Activated T-helper 1 cell treated with anti-CD3 and anti-CD28 coated beads, Interleukin-12 subunit alpha, Interleukin-12 subunit beta, Interleukin-2, Interleukin-4 antibody, amounts not matched to agents 30 ng/mL and 10 ng/mL and 1 ng/mL, durations not matched to agents 14 hours and 24 hours and 36 hours (primary cell): ENCODE results near the gene SNCAIP. TPM values are rescaled to one million over a fixed set of nuclear protein-coding genes. Genes with fewer than 3 reads are reported as not detected.
"Not testable (repeated sequence)": the region's sequence is repeated elsewhere in the genome, so short reads cannot be mapped to it uniquely, and the experiment has no call there.

Source experiments
- DNase-seq: peaks from one replicate; pipeline ENCODE4 v3.0.0; 2021; ENCODE audit warnings: low spot score
- H3K27ac Mint-ChIP-seq: one replicate; pipeline ENCODE4 v1.8.0; 2021; ENCODE audit warnings: mild to moderate bottlenecking, mixed read lengths
- H3K27me3 Mint-ChIP-seq: one replicate; pipeline ENCODE4 v1.8.0; 2022; ENCODE audit warnings: mild to moderate bottlenecking, moderate library complexity, mixed read lengths; ENCODE audit not compliant: insufficient read depth
- H3K36me3 Mint-ChIP-seq: one replicate; pipeline ENCODE4 v1.8.0; 2021; ENCODE audit warnings: low read depth, mixed read lengths
- H3K4me1 Mint-ChIP-seq: one replicate; pipeline ENCODE4 v1.8.0; 2021; ENCODE audit warnings: low read depth, mixed read lengths
- H3K4me3 Mint-ChIP-seq: one replicate; pipeline ENCODE4 v1.8.0; 2021; ENCODE audit warnings: mild to moderate bottlenecking, moderate library complexity, mixed read lengths
- H3K9me3 Mint-ChIP-seq: one replicate; pipeline ENCODE4 v1.8.0; 2021; ENCODE audit warnings: mixed read lengths
- intact Hi-C: fragments of 100-400 bp; cut with micrococcal nuclease; formaldehyde crosslinking; loops from one replicate; pipeline ENCODE4 v1.15.1; 2024
- total RNA-seq: library from RNA; stranded (reverse); gene quantifications from 2 replicates; pipeline ENCODE4 v1.2.3, GENCODE V29; 2022

SNCAIP gene
- total RNA-seq, 1 donor from 2014 or later: not detected

- intact Hi-C loops: no loop called here
- H3K27me3 Mint-ChIP-seq: no peaks in the 10 kb centered on the region
- no peak overlapping the region for H3K27ac Mint-ChIP-seq
- no peak for DNase-seq
- H3K36me3 Mint-ChIP-seq: no peaks in the 10 kb centered on the region
- H3K4me1 Mint-ChIP-seq: no peaks in the 10 kb centered on the region
- H3K9me3 Mint-ChIP-seq: no peaks in the 10 kb centered on the region
- H3K4me3 Mint-ChIP-seq: no peak overlapping the region
Observed at GRCh38 chr5:122371511-122372151, 59.6 kb downstream of the SNCAIP start.

- intact Hi-C loops: no loop called here
- Mint-ChIP-seq H3K27me3 (no peaks in the 10 kb centered on the region), H3K9me3 (peaks cover 3% of the 10 kb centered on the region)
Observed at GRCh38 chr5:122374110-122374509, 62.1 kb downstream of the SNCAIP start.

GRCh38 chr5:122375801-122376200, 63.8 kb downstream of the SNCAIP start:
- intact Hi-C loops: no loop called here

More at GRCh38 chr5:122374110-122374509, 62.1 kb downstream of the SNCAIP start:
- Mint-ChIP-seq H3K27ac (no peak overlapping the region), H3K4me1 (no peaks in the 10 kb centered on the region), H3K4me3 (no peak overlapping the region), H3K36me3 (no peaks in the 10 kb centered on the region)
- no peak for DNase-seq

GRCh38 chr5:122376250-122376649, 64.2 kb downstream of the SNCAIP start:
- Mint-ChIP-seq H3K36me3 (no peaks in the 10 kb centered on the region), H3K27ac (no peak overlapping the region), H3K9me3 (peaks cover 3% of the 10 kb centered on the region), H3K27me3 (no peaks in the 10 kb centered on the region), H3K4me1 (no peaks in the 10 kb centered on the region), H3K4me3 (no peak overlapping the region)
- intact Hi-C loops: no loop called here
- DNase-seq: no peak

More at GRCh38 chr5:122375801-122376200, 63.8 kb downstream of the SNCAIP start:
- Mint-ChIP-seq H3K36me3 (no peaks in the 10 kb centered on the region), H3K4me3 (no peak overlapping the region), H3K27me3 (no peaks in the 10 kb centered on the region), H3K9me3 (peaks cover 3% of the 10 kb centered on the region), H3K4me1 (no peaks in the 10 kb centered on the region), H3K27ac (no peak overlapping the region)
- DNase-seq: no peak

GRCh38 chr5:122377026-122377425, 65.0 kb downstream of the SNCAIP start:
- DNase-seq: no peak
- no peaks in the 10 kb centered on the region for H3K36me3 Mint-ChIP-seq
- intact Hi-C loops: no loop called here
- H3K9me3 Mint-ChIP-seq: peaks cover 3% of the 10 kb centered on the region
- H3K27me3 Mint-ChIP-seq: no peaks in the 10 kb centered on the region
- H3K4me3 Mint-ChIP-seq: no peak overlapping the region
- H3K27ac Mint-ChIP-seq: no peak overlapping the region
- no peaks in the 10 kb centered on the region for H3K4me1 Mint-ChIP-seq

- H3K9me3 Mint-ChIP-seq, H3K36me3 Mint-ChIP-seq, H3K27me3 Mint-ChIP-seq, DNase-seq, H3K27ac Mint-ChIP-seq, H3K4me3 Mint-ChIP-seq, H3K4me1 Mint-ChIP-seq, intact Hi-C loops: not testable (repeated sequence)
Observed at GRCh38 chr5:122382938-122383337, 70.9 kb downstream of the SNCAIP start.

GRCh38 chr5:122384739-122385235, 72.8 kb downstream of the SNCAIP start:
- H3K27ac Mint-ChIP-seq: no peak overlapping the region
- no peaks in the 10 kb centered on the region for H3K4me1 Mint-ChIP-seq
- intact Hi-C loops: no loop called here
- DNase-seq: no peak
- H3K4me3 Mint-ChIP-seq: no peak overlapping the region
- H3K27me3 Mint-ChIP-seq: no peaks in the 10 kb centered on the region
- H3K9me3 Mint-ChIP-seq: no peaks in the 10 kb centered on the region
- no peaks in the 10 kb centered on the region for H3K36me3 Mint-ChIP-seq

GRCh38 chr5:122385286-122385685, 73.2 kb downstream of the SNCAIP start:
- no peak overlapping the region for H3K4me3 Mint-ChIP-seq
- intact Hi-C loops: no loop called here

GRCh38 chr5:122385808-122386207, 73.8 kb downstream of the SNCAIP start:
- H3K27ac Mint-ChIP-seq: no peak overlapping the region
- H3K4me3 Mint-ChIP-seq: no peak overlapping the region
- no peaks in the 10 kb centered on the region for H3K4me1 Mint-ChIP-seq
- no peaks in the 10 kb centered on the region for H3K36me3 Mint-ChIP-seq
- no peaks in the 10 kb centered on the region for H3K9me3 Mint-ChIP-seq
- H3K27me3 Mint-ChIP-seq: no peaks in the 10 kb centered on the region
- no peak for DNase-seq
- intact Hi-C loops: no loop called here

More at GRCh38 chr5:122385286-122385685, 73.2 kb downstream of the SNCAIP start:
- DNase-seq: no peak
- no peaks in the 10 kb centered on the region for H3K36me3 Mint-ChIP-seq
- no peaks in the 10 kb centered on the region for H3K4me1 Mint-ChIP-seq
- H3K27ac Mint-ChIP-seq: no peak overlapping the region
- no peaks in the 10 kb centered on the region for H3K27me3 Mint-ChIP-seq
- H3K9me3 Mint-ChIP-seq: no peaks in the 10 kb centered on the region

- no peak overlapping the region for H3K27ac Mint-ChIP-seq
- no peak overlapping the region for H3K4me3 Mint-ChIP-seq
- no peaks in the 10 kb centered on the region for H3K9me3 Mint-ChIP-seq
- H3K36me3 Mint-ChIP-seq: no peaks in the 10 kb centered on the region
- no peak for DNase-seq
- intact Hi-C loops: no loop called here
- H3K4me1 Mint-ChIP-seq: no peaks in the 10 kb centered on the region
- no peaks in the 10 kb centered on the region for H3K27me3 Mint-ChIP-seq
Observed at GRCh38 chr5:122390154-122390553, 78.1 kb downstream of the SNCAIP start.

GRCh38 chr5:122390694-122391093, 78.7 kb downstream of the SNCAIP start:
- Mint-ChIP-seq H3K27ac (no peak overlapping the region), H3K9me3 (no peaks in the 10 kb centered on the region), H3K27me3 (no peaks in the 10 kb centered on the region), H3K36me3 (no peaks in the 10 kb centered on the region), H3K4me1 (no peaks in the 10 kb centered on the region), H3K4me3 (no peak overlapping the region)
- intact Hi-C loops: no loop called here
- DNase-seq: no peak

- Mint-ChIP-seq H3K36me3 (no peaks in the 10 kb centered on the region), H3K27ac (no peak overlapping the region), H3K4me1 (no peaks in the 10 kb centered on the region), H3K27me3 (peaks cover 2% of the 10 kb centered on the region), H3K9me3 (no peaks in the 10 kb centered on the region), H3K4me3 (no peak overlapping the region)
- intact Hi-C loops: no loop called here
- DNase-seq: no peak
Observed at GRCh38 chr5:122391621-122392020, 79.6 kb downstream of the SNCAIP start.

GRCh38 chr5:122392224-122392623, 80.2 kb downstream of the SNCAIP start:
- Mint-ChIP-seq H3K9me3 (no peaks in the 10 kb centered on the region), H3K36me3 (no peaks in the 10 kb centered on the region), H3K4me3 (no peak overlapping the region), H3K4me1 (no peaks in the 10 kb centered on the region), H3K27me3 (peaks cover 2% of the 10 kb centered on the region), H3K27ac (no peak overlapping the region)
- no peak for DNase-seq
- intact Hi-C loops: no loop called here

GRCh38 chr5:122392824-122393223, 80.8 kb downstream of the SNCAIP start:
- Mint-ChIP-seq H3K9me3 (no peaks in the 10 kb centered on the region), H3K4me1 (no peaks in the 10 kb centered on the region)

More at GRCh38 chr5:122392824-122393223, 80.8 kb downstream of the SNCAIP start:
- H3K36me3 Mint-ChIP-seq: no peaks in the 10 kb centered on the region
- intact Hi-C loops: no loop called here
- peaks cover 2% of the 10 kb centered on the region for H3K27me3 Mint-ChIP-seq
- no peak overlapping the region for H3K27ac Mint-ChIP-seq
- DNase-seq: no peak
- H3K4me3 Mint-ChIP-seq: no peak overlapping the region
